IMR-90 (cell line): ENCODE measurements around the gene ZNF416. TPM values are rescaled to one million over a fixed set of nuclear protein-coding genes. Genes with fewer than 3 reads are reported as not detected.

Experiments
- ATAC-seq: fragments of 200-7000 bp; cut with Tn5 transposase; 2 replicates; pipeline ENCODE4 v1.9.1; 2020; ENCODE audit warnings: low read depth, mild to moderate bottlenecking, moderate library complexity
- BruUV-seq: library from RNA; stranded (reverse); fragments of 400-500 nt; replicated peaks from 2 replicates; lab custom pipeline; 2021; lab: Mats Ljungman, UMichigan
- CTCF ChIA-PET: fragments of 300-600 bp; formaldehyde crosslinking; extraction: SDS; loops from one replicate; lab custom pipeline; 2021; ENCODE audit warnings: antibody characterized with exemption; lab: Yijun Ruan, JAX
- POLR2A ChIA-PET: fragments of 300-600 bp; sonication (Branson Sonifier 250); formaldehyde crosslinking; loops from one replicate; lab custom pipeline; 2022; ENCODE audit warnings: antibody characterized with exemption; ENCODE audit not compliant: unreplicated experiment; lab: Charles Lee
- DNase-seq: peaks from one replicate; pipeline ENCODE4 v3.0.0; 2013
- H2AFZ ChIP-seq: replicated peaks from 2 replicates; pipeline ENCODE3; 2013; ENCODE audit warnings: low read length, mild to moderate bottlenecking; ENCODE audit not compliant: poor library complexity
- H2AK5ac ChIP-seq: 2 replicates; pipeline ENCODE4 v1.6.1; 2013; ENCODE audit warnings: low read depth, low read length, inconsistent platforms
- H2AK9ac ChIP-seq: replicated peaks from 2 replicates; pipeline ENCODE3; 2013; ENCODE audit warnings: mild to moderate bottlenecking, low read depth, low read length, moderate library complexity; ENCODE audit not compliant: poor library complexity
- H2BK120ac ChIP-seq: 2 replicates; pipeline ENCODE4 v1.6.1; 2013; ENCODE audit warnings: low read depth, low read length, inconsistent platforms
- H2BK15ac ChIP-seq: 3 replicates; pipeline ENCODE4 v1.6.1; 2013; ENCODE audit warnings: low read depth, low read length, inconsistent platforms
- H2BK20ac ChIP-seq: 2 replicates; pipeline ENCODE4 v1.6.1; 2013; ENCODE audit warnings: low read depth, mild to moderate bottlenecking, inconsistent platforms, low read length, moderate library complexity
- H2BK5ac ChIP-seq: 2 replicates; pipeline ENCODE4 v1.6.1; 2013; ENCODE audit warnings: mild to moderate bottlenecking, low read depth, low read length, inconsistent platforms; ENCODE audit not compliant: poor library complexity, severe bottlenecking
- H3K14ac ChIP-seq: replicated peaks from 2 replicates; pipeline ENCODE4 v1.6.1; 2013; ENCODE audit warnings: low read depth, low read length, inconsistent platforms
- H3K18ac ChIP-seq: 2 replicates; pipeline ENCODE4 v1.6.1; 2013; ENCODE audit warnings: low read depth, low read length, control low read depth
- H3K23ac ChIP-seq: 2 replicates; pipeline ENCODE4 v1.6.1; 2013; ENCODE audit warnings: low read depth, low read length, inconsistent platforms
- H3K27ac ChIP-seq: 2 replicates; pipeline ENCODE4 v1.5.1; 2013; ENCODE audit warnings: mild to moderate bottlenecking, control low read depth, low read length; ENCODE audit not compliant: insufficient read depth
- H3K27me3 ChIP-seq: 2 replicates; pipeline ENCODE4 v1.6.1; 2013; ENCODE audit warnings: low read length; ENCODE audit not compliant: control insufficient read depth, insufficient read depth
- H3K36me3 ChIP-seq: 2 replicates; pipeline ENCODE4 v1.6.1; 2013; ENCODE audit warnings: low read length, mixed read lengths; ENCODE audit not compliant: control insufficient read depth, insufficient read depth
- H3K4ac ChIP-seq: 2 replicates; pipeline ENCODE4 v1.6.1; 2013; ENCODE audit warnings: low read depth, low read length, inconsistent platforms
- H3K4me1 ChIP-seq: 2 replicates; pipeline ENCODE4 v1.6.1; 2013; ENCODE audit warnings: low read length, mixed read lengths; ENCODE audit not compliant: control insufficient read depth, insufficient read depth
- H3K4me2 ChIP-seq: 2 replicates; pipeline ENCODE4 v1.6.1; 2013; ENCODE audit warnings: low read depth, mild to moderate bottlenecking, control low read depth, low read length, moderate library complexity
- H3K4me3 ChIP-seq: 2 replicates; pipeline ENCODE4 v1.5.1; 2013; ENCODE audit warnings: low read depth, mild to moderate bottlenecking, control low read depth, low read length, moderate library complexity; ENCODE audit not compliant: insufficient read depth
- H3K56ac ChIP-seq: 2 replicates; pipeline ENCODE4 v1.6.1; 2013; ENCODE audit warnings: low read length, inconsistent platforms; ENCODE audit not compliant: insufficient read depth; ENCODE audit errors: extremely low read depth
- H3K79me1 ChIP-seq, 2 experiments: 2 replicates each; pipeline ENCODE4 v1.6.1; 2013; ENCODE audit warnings: low read length in 2 of 2, inconsistent platforms in 1 of 2, low read depth in 1 of 2
- H3K9ac ChIP-seq: 2 replicates; pipeline ENCODE4 v1.6.1; 2013; ENCODE audit warnings: low read depth, low read length, control low read depth
- H3K9me1 ChIP-seq: 2 replicates; pipeline ENCODE4 v1.6.1; 2013; ENCODE audit warnings: low read length, inconsistent platforms; ENCODE audit not compliant: insufficient read depth
- H3K9me3 ChIP-seq: 2 replicates; pipeline ENCODE4 v1.6.1; 2013; ENCODE audit warnings: low read length; ENCODE audit not compliant: control insufficient read depth, insufficient read depth
- H4K20me1 ChIP-seq: 2 replicates; pipeline ENCODE4 v1.6.1; 2013; ENCODE audit warnings: low read length, inconsistent platforms; ENCODE audit not compliant: insufficient read depth
- H4K5ac ChIP-seq: 2 replicates; pipeline ENCODE4 v1.6.1; 2013; ENCODE audit warnings: mild to moderate bottlenecking, low read depth, low read length, control low read depth
- H4K8ac ChIP-seq, 2 experiments: 2 replicates each; pipeline ENCODE4 v1.6.1; 2013; ENCODE audit warnings: low read depth in 2 of 2, low read length in 2 of 2, control low read depth in 1 of 2, inconsistent platforms in 1 of 2
- H4K91ac ChIP-seq: 2 replicates; pipeline ENCODE4 v1.6.1; 2013; ENCODE audit warnings: low read depth, low read length, inconsistent platforms; ENCODE audit not compliant: insufficient read depth
- BHLHE40 ChIP-seq: fragments of 150-350 bp; IDR thresholded peaks from 2 replicates; pipeline ENCODE4 v1.6.1; 2016; ENCODE audit warnings: mild to moderate bottlenecking, low read depth, low read length
- CEBPB ChIP-seq: IDR thresholded peaks from 2 replicates; pipeline ENCODE4 v1.6.1; 2012; ENCODE audit warnings: low read depth, low read length, improper control_type of control experiment
- CHD1 ChIP-seq: IDR thresholded peaks from 2 replicates; pipeline ENCODE4 v1.6.1; 2012; ENCODE audit warnings: low read depth, low read length, improper control_type of control experiment
- CTCF ChIP-seq: conservative IDR thresholded peaks from 2 replicates; pipeline ENCODE4 v1.5.1; 2012; ENCODE audit warnings: mild to moderate bottlenecking, low read depth, low read length, improper control_type of control experiment
- FOS ChIP-seq: fragments of 150-350 bp; IDR thresholded peaks from 2 replicates; pipeline ENCODE4 v1.6.1; 2016; ENCODE audit warnings: low read depth, low read length
- MAFK ChIP-seq: IDR thresholded peaks from 2 replicates; pipeline ENCODE4 v1.6.1; 2012; ENCODE audit warnings: low read depth, low read length, improper control_type of control experiment
- MAZ ChIP-seq: IDR thresholded peaks from 2 replicates; pipeline ENCODE4 v1.6.1; 2012; ENCODE audit warnings: low read depth, mild to moderate bottlenecking, low read length, improper control_type of control experiment, moderate library complexity, borderline replicate concordance
- MXI1 ChIP-seq: IDR thresholded peaks from 2 replicates; pipeline ENCODE4 v1.6.1; 2012; ENCODE audit warnings: low read depth, mild to moderate bottlenecking, low read length, moderate library complexity, borderline replicate concordance
- NFE2L2 ChIP-seq: fragments of 150-350 bp; IDR thresholded peaks from 2 replicates; pipeline ENCODE4 v1.6.1; 2016; ENCODE audit warnings: low read depth, mild to moderate bottlenecking, low read length
- POLR2A ChIP-seq: IDR thresholded peaks from 2 replicates; pipeline ENCODE4 v1.6.1; 2012; ENCODE audit warnings: mild to moderate bottlenecking, low read depth, low read length
- RAD21 ChIP-seq: IDR thresholded peaks from 2 replicates; pipeline ENCODE4 v1.6.1; 2012; ENCODE audit warnings: low read length, improper control_type of control experiment
- RCOR1 ChIP-seq: IDR thresholded peaks from 2 replicates; pipeline ENCODE4 v1.6.1; 2012; ENCODE audit warnings: mild to moderate bottlenecking, low read length, improper control_type of control experiment; ENCODE audit not compliant: insufficient replicate concordance
- RFX5 ChIP-seq: IDR thresholded peaks from 2 replicates; pipeline ENCODE4 v1.8.0; 2012; ENCODE audit warnings: low read depth, mild to moderate bottlenecking, low read length, moderate library complexity
- SMC3 ChIP-seq: fragments of 150-350 bp; IDR thresholded peaks from 2 replicates; pipeline ENCODE4 v1.6.1; 2016; ENCODE audit warnings: low read depth, mild to moderate bottlenecking, antibody characterized with exemption, low read length, moderate library complexity
- USF2 ChIP-seq: fragments of 150-350 bp; IDR thresholded peaks from 2 replicates; pipeline ENCODE4 v1.6.1; 2017; ENCODE audit warnings: mild to moderate bottlenecking, antibody characterized with exemption, low read length, low read depth
- WGBS, 2 experiments: methylation state at CpG; one replicate each; pipeline versions ENCODE4 v1.1.5 to v1.1.7; 2013; ENCODE audit warnings: missing lambda C conversion rate in 2 of 2; ENCODE audit not compliant: insufficient read length in 1 of 2; ENCODE audit errors: extremely low coverage in 2 of 2; 5-methylcytosine and 5-hydroxymethylcytosine counted together
- dilution Hi-C: fragments of 300-500 bp; cut with HindIII; formaldehyde crosslinking; loops from one replicate; pipeline ENCODE4 v1.14.3; 2018; ENCODE audit warnings: low sequenced_read_pairs; ENCODE audit not compliant: unreplicated experiment
- in situ Hi-C: fragments of 300-500 bp; cut with MboI; formaldehyde crosslinking; loops from 3 replicates; pipeline ENCODE4 v1.14.3; 2019; ENCODE audit warnings: low sequenced_read_pairs, inconsistent platforms, mixed read lengths
- intact Hi-C: fragments of 100-400 bp; cut with micrococcal nuclease; formaldehyde crosslinking; loops from 2 replicates; pipeline ENCODE4 v1.10.0; 2022
- polyA plus RNA-seq, 3 experiments: library from polyadenylated mRNA; depleted of rRNA; stranded (reverse); fragments of >200 nt; gene quantifications; 2 replicates each; pipeline ENCODE4 v1.2.3, GENCODE V29; 2012; ENCODE audit warnings: low replicate concordance in 1 of 3
- total RNA-seq: library from RNA; depleted of rRNA; stranded (reverse); fragments of >200 nt; gene quantifications from 2 replicates; pipeline ENCODE4 v1.2.3, GENCODE V29; 2012
- TF ChIP-seq, protein P1 (sequence below): fragments of 150-350 bp; IDR thresholded peaks from 2 replicates; pipeline ENCODE4 v1.6.1; 2016; ENCODE audit warnings: low read depth, mild to moderate bottlenecking, low read length, moderate library complexity, borderline replicate concordance

The ZNF416 gene
- total and polyA plus RNA-seq, 2 of the 4 experiments (the other 2 are of a cell fraction): 2.6 to 8.1 TPM

- H3K79me1 ChIP-seq: peaks cover 0 to 5% of the 10 kb centered on the region in 2 experiments; a peak in 2 of 4 replicates
- dilution Hi-C loops: no loop called here
- H2BK120ac ChIP-seq: no peak overlapping the region
- H3K23ac ChIP-seq: no peak overlapping the region
- ATAC-seq (no peak), DNase-seq (no peak)
- H2AK5ac ChIP-seq: no peak overlapping the region
- H2AFZ ChIP-seq: no peak overlapping the region
- no peak overlapping the region for H2BK5ac ChIP-seq
- H3K36me3 ChIP-seq: peaks cover 21% of the 10 kb centered on the region
- no peaks in the 10 kb centered on the region for H4K20me1 ChIP-seq
- POLR2A ChIA-PET: no interaction called here
- H4K91ac ChIP-seq: no peak overlapping the region
- TSS peak; percentile 47 for BruUV-seq
- H4K5ac ChIP-seq: no peak overlapping the region
- H3K9ac ChIP-seq: no peak overlapping the region
- H2BK20ac ChIP-seq: no peak overlapping the region
- no peak overlapping the region for H2AK9ac ChIP-seq
- no peak for TF ChIP-seq POLR2A
- TF ChIP-seq, protein P1, sequence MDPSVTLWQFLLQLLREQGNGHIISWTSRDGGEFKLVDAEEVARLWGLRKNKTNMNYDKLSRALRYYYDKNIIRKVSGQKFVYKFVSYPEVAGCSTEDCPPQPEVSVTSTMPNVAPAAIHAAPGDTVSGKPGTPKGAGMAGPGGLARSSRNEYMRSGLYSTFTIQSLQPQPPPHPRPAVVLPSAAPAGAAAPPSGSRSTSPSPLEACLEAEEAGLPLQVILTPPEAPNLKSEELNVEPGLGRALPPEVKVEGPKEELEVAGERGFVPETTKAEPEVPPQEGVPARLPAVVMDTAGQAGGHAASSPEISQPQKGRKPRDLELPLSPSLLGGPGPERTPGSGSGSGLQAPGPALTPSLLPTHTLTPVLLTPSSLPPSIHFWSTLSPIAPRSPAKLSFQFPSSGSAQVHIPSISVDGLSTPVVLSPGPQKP: no peak
- no peak for TF ChIP-seq CEBPB
- no peak for TF ChIP-seq RCOR1
- TF ChIP-seq USF2: no peak
- TF ChIP-seq SMC3: no peak
- TF ChIP-seq CTCF: no peak
- no peak for TF ChIP-seq MXI1
- TF ChIP-seq RAD21: no peak
- no peak for TF ChIP-seq RFX5
- TF ChIP-seq BHLHE40: no peak
- no peak for TF ChIP-seq MAFK
- no peak for TF ChIP-seq MAZ
- no peak for TF ChIP-seq CHD1
- TF ChIP-seq NFE2L2: no peak
- TF ChIP-seq FOS: no peak
- in situ Hi-C loops: no loop called here
- H3K27me3 ChIP-seq: no peaks in the 10 kb centered on the region
- no peak overlapping the region for H3K4ac ChIP-seq
- no peak overlapping the region for H3K4me3 ChIP-seq
- no peak overlapping the region for H3K18ac ChIP-seq
- no peak overlapping the region for H2BK15ac ChIP-seq
- H3K56ac ChIP-seq: no peak overlapping the region
- H4K8ac ChIP-seq: no peak overlapping the region
- H3K27ac ChIP-seq: no peak overlapping the region
- no peaks in the 10 kb centered on the region for H3K4me1 ChIP-seq
- no CpG with 5 or more reads among the region's 5 CpGs for WGBS, 2 experiments
- intact Hi-C loops: no loop called here
- peaks cover 18% of the 10 kb centered on the region for H3K9me3 ChIP-seq
- H3K14ac ChIP-seq: no peak overlapping the region
- CTCF ChIA-PET: no interaction called here
- no peaks in the 10 kb centered on the region for H3K9me1 ChIP-seq
- no peak overlapping the region for H3K4me2 ChIP-seq
Observed at GRCh38 chr19:57606931-57607330, 28.2 kb upstream of the ZNF416 start.
